ENCODE results near the gene CFAP410. TPM values are rescaled to one million over a fixed set of nuclear protein-coding genes. Genes with fewer than 3 reads are reported as not detected.

CFAP410 gene
- total RNA-seq, 1 donor: 9.5 TPM

DNA sequence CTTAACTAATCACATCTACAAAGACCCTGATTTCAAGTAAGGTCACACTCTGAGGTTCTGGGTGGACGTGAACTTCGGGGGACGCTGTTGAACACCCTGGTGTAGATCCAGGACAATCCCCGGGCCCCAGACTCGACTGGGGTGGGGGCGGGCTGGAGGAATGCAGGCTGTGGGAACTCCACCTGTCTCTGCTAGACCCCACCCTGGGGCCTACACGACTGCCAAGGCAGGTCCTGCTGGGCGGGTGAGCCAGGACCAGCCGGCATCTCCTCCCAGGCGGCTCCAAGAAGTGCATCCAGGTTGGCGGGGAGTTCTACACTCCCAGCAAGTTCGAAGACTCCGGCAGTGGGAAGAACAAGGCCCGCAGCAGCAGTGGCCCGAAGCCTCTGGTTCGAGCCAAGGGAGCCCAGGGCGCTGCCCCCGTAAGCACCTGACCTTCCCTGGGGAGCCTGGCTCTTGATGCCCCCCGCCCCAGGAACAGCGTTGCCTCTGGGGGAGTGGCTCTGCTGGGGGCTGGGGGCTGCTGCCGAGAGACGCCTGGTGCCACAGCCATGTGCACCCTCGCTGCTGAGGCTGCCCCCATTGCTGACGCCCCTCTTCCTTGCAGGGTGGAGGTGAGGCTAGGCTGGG lies 49.7 kb downstream of the CFAP410 start:
- H3K4me3 ChIP-seq (ENCODE audit: low read depth, low read length): no peak overlapping the region
- TF ChIP-seq, protein P1, sequence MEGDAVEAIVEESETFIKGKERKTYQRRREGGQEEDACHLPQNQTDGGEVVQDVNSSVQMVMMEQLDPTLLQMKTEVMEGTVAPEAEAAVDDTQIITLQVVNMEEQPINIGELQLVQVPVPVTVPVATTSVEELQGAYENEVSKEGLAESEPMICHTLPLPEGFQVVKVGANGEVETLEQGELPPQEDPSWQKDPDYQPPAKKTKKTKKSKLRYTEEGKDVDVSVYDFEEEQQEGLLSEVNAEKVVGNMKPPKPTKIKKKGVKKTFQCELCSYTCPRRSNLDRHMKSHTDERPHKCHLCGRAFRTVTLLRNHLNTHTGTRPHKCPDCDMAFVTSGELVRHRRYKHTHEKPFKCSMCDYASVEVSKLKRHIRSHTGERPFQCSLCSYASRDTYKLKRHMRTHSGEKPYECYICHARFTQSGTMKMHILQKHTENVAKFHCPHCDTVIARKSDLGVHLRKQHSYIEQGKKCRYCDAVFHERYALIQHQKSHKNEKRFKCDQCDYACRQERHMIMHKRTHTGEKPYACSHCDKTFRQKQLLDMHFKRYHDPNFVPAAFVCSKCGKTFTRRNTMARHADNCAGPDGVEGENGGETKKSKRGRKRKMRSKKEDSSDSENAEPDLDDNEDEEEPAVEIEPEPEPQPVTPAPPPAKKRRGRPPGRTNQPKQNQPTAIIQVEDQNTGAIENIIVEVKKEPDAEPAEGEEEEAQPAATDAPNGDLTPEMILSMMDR (IDR thresholded peaks at IDR 0.05; ENCODE audit: insufficient read depth, low read depth, low read length): no peak
- no peak for DNase-seq (ENCODE audit: low read depth)

- no peak for DNase-seq (ENCODE audit: low read depth)
- H3K4me3 ChIP-seq (ENCODE audit: low read depth, low read length): no peak overlapping the region
- TF ChIP-seq, protein P1 (IDR thresholded peaks at IDR 0.05; ENCODE audit: insufficient read depth, low read depth, low read length): no peak
Observed at GRCh38 chr21:44288251-44289110, 50.7 kb downstream of the CFAP410 start.

DNA sequence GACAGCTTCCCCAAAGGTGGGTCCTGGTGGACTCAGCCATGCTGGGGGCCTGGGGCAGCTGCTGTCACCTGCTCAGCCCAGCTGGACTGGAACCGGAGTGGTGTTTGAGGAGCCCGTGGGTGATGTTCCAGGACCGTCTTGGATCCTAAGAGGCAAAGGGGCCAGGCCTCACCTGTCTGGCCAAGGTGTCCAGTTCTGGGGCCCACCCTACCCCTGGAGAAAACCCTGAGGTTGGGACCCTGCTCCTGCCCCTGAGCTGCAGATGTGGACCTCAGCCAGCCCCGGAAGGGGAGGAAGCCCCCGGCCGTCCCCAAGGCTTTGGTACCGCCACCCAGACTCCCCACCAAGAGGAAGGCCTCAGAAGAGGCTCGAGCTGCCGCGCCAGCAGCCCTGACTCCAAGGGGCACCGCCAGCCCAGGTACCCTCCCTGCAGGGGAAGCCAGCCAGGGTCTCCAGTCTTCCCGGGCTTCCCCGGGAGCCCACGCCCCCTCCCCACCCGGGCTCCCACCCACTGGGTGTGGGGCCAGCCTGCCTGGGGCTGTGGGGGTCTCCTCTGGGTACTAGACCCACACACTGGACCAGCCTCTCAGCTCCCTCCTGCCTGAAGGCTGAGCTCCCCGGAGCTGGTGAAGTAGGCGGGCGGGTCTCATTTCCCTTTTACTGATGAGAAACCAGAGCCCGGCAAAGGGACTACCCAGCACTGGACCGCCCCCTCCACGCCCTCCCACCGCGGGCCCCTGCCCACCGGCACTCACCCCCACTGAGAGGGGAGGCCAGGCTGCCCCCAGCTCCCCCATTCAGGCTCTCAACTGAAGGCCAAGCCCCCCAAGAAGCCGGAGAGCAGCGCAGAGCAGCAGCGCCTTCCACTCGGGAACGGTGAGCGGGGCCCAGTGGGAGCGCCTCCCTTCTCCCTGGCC lies 52.2 kb downstream of the CFAP410 start:
- no peak for DNase-seq (ENCODE audit: low read depth)
- H3K4me3 ChIP-seq (ENCODE audit: low read depth, low read length): no peak overlapping the region
- TF ChIP-seq, protein P1 (IDR thresholded peaks at IDR 0.05; ENCODE audit: insufficient read depth, low read depth, low read length): no peak

GRCh38 chr21:44286086-44286715 lies 53.0 kb downstream of the CFAP410 start:
- TF ChIP-seq, protein P1 (IDR thresholded peaks at IDR 0.05; ENCODE audit: insufficient read depth, low read depth, low read length): no peak
- H3K4me3 ChIP-seq (ENCODE audit: low read depth, low read length): no peak overlapping the region
- DNase-seq (ENCODE audit: low read depth): no peak

DNA sequence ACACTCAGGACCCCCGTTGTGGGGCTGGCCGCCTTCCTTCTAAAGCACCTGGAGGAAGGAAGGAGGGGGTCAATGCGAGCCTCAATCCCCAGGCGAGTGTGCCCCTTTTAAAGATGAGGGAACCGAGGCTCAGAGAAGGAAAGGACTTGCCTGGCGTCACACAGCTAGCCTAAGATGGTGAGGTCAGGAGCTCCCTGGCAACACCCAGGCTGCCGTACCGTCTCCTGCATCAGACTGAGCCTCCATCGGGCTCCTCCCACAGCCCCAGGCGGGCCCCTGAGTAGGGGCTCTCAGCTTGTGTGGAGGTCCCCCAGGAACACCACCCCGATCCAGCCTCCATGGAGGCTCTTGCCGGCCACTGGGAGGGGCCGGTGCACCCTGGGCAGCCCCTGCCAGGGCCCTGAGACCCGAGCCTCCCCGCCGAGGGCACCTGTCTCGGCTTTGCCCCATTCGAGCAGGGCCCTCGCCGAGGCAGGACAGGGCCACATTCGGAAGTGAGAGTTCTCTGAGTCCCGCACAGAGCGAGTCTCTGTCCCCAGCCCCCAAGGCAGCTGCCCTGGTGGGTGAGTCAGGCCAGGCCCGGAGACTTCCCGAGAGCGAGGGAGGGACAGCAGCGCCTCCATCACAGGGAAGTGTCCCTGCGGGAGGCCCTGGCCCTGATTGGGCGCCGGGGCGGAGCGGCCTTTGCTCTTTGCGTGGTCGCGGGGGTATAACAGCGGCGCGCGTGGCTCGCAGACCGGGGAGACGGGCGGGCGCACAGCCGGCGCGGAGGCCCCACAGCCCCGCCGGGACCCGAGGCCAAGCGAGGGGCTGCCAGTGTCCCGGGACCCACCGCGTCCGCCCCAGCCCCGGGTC lies 53.8 kb downstream of the CFAP410 start, which contains the start of gene AIRE:
Gene AIRE (plus strand): TSS at position 739 of the 855 bp plus-strand sequence. CDS start 131 bp downstream, outside the sequence.
- TF ChIP-seq, protein P1 (IDR thresholded peaks at IDR 0.05; ENCODE audit: insufficient read depth, low read depth, low read length): no peak
- H3K4me3 ChIP-seq (ENCODE audit: low read depth, low read length): peak within 1 kb of the TSS; percentile 21
- no peak for DNase-seq (ENCODE audit: low read depth)

Data from fibroblast of villous mesenchyme (primary cell).